Measurements from ENCODE around the gene CD81.

CD81 gene

DNA sequence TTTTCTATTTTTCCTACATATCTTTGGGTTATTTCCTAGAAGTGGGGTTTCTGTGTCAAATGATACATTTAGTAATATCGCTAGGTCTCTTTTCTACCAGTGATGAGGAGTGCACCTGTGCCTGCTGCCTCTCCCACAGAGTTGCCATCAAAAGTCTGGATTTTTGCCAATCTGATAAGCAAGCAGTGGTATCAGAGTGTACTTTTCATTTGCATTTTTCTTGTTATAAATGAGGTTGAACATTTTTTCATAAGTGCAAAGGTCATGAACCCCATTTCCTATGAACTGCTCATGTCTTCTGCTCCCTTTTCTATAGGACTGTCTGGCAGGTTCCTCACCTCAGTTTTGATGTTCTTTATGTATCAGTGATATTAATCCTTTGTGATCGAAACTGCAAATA, 65.5 kb downstream of the CD81 start:
- TF ChIP-seq, protein P1, sequence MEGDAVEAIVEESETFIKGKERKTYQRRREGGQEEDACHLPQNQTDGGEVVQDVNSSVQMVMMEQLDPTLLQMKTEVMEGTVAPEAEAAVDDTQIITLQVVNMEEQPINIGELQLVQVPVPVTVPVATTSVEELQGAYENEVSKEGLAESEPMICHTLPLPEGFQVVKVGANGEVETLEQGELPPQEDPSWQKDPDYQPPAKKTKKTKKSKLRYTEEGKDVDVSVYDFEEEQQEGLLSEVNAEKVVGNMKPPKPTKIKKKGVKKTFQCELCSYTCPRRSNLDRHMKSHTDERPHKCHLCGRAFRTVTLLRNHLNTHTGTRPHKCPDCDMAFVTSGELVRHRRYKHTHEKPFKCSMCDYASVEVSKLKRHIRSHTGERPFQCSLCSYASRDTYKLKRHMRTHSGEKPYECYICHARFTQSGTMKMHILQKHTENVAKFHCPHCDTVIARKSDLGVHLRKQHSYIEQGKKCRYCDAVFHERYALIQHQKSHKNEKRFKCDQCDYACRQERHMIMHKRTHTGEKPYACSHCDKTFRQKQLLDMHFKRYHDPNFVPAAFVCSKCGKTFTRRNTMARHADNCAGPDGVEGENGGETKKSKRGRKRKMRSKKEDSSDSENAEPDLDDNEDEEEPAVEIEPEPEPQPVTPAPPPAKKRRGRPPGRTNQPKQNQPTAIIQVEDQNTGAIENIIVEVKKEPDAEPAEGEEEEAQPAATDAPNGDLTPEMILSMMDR (IDR thresholded peaks at IDR 0.05; ENCODE audit: insufficient read depth, missing control alignments): no peak
- FAIRE-seq (no peak), DNase-seq (ENCODE audit: insufficient read length, low spot score) (no peak)

DNA sequence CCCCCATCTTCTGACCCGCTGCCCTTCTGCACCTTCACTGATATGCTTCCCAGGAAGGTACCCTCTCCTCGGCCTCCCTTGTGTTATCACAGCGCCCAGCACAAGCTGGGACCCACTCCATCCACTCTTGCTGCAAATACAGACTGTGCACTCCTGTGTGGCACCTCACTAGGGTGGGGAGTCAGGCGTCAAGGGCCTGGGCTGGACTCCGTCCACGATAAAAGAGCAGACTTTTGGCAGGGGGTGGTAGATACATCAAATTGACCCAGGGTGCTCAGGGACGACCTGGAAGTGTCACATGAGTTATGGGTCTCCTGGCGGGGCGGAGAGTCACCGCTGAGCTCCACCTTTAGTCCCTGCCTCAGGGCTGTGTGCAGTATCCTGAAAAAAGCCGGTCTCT, 66.3 kb downstream of the CD81 start:
- TF ChIP-seq, protein P1 (IDR thresholded peaks at IDR 0.05; ENCODE audit: insufficient read depth, missing control alignments): no peak
- no peak for FAIRE-seq
- no peak for DNase-seq (ENCODE audit: insufficient read length, low spot score)

DNA sequence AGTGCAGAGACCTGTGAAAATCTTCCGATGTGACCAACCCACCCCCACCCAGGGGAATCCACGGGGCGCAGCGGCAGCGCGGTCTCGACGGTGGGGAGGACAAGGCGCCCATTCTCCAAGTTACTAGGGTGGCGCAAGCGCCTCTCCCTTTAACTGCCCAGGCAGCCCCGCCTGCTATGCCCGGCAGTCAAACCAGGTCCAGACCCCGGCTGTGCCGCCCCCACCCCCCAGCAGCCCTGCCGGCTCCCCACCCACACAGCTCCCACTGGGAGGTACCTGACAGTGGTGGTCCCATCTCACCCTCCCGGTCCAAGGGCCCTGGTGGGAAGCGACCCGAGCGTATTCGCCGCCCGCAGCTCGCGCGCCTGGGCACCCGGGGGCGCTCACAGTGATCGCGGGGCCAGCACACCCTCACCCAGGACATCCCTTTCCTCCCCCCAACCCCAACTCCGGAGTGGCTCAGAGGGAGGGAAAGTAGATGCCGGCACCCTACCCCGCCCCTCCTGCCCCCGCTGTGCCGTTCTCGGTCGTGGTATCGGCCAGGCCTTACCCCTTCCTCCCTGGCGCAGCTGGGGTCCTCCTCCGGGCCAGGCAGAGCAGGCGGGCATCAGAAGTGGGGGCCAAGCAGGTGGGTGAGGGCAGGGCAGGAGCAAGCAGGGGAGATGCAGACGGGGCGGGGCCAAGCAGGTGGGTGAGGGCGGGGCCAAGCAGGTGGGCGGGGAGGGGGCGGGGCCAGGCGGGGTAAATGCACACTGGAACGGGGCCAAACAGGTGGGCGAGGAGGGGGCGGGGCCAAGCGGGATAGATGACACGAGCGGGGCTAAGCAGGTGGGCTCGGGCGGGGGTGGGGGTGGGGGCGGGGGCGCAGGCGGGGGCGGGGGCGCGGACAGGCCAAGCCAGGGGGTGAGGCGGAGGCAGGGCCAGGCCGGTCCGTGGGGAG, 67.0 kb downstream of the CD81 start, which contains the start of gene TRPM5:
TRPM5 (minus strand) TSS at position 634 of the 940 bp plus-strand sequence. CDS start 21,478 bp downstream, outside the sequence.
- TF ChIP-seq, protein P1 (IDR thresholded peaks at IDR 0.05; ENCODE audit: insufficient read depth, missing control alignments): no peak
- FAIRE-seq (no peak), DNase-seq (ENCODE audit: insufficient read length, low spot score) (no peak)

DNA sequence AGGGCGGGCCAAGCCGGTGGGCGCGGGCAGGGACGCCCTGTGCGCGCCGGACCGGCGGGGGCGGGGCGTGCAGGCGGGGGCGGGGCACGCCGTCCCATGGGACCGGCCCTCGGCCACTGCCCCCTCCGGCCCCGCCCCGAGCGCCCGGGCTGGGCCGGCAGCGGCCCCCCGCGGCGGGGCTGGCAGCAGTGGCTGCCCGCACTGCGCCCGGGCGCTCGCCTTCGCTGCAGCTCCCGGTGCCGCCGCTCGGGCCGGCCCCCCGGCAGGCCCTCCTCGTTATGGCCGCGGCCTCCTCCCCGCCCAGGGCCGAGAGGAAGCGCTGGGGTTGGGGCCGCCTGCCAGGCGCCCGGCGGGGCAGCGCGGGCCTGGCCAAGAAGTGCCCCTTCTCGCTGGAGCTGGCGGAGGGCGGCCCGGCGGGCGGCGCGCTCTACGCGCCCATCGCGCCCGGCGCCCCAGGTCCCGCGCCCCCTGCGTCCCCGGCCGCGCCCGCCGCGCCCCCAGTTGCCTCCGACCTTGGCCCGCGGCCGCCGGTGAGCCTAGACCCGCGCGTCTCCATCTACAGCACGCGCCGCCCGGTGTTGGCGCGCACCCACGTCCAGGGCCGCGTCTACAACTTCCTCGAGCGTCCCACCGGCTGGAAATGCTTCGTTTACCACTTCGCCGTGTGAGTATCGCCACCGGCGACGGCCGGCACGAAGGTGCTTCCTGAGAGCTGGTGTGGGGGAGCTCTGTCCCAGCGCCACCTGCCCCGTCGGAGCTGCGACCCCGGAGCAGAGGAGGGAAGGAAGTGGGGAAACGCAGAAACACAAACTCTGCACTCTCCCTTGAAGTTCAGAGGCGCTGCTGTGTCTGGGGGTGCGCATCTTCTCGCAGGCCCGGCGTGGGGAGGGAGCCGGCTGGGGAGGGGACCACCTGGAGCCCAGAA, 68.0 kb downstream of the CD81 start, which contains the start of gene KCNQ1:
KCNQ1 (plus strand) TSS at position 188 of the 925 bp plus-strand sequence; CDS start at position 279, 91 bp downstream.
- no peak for DNase-seq (ENCODE audit: insufficient read length, low spot score)
- TF ChIP-seq, protein P1 (IDR thresholded peaks at IDR 0.05; ENCODE audit: insufficient read depth, missing control alignments): no peak
- no peak for FAIRE-seq

DNA sequence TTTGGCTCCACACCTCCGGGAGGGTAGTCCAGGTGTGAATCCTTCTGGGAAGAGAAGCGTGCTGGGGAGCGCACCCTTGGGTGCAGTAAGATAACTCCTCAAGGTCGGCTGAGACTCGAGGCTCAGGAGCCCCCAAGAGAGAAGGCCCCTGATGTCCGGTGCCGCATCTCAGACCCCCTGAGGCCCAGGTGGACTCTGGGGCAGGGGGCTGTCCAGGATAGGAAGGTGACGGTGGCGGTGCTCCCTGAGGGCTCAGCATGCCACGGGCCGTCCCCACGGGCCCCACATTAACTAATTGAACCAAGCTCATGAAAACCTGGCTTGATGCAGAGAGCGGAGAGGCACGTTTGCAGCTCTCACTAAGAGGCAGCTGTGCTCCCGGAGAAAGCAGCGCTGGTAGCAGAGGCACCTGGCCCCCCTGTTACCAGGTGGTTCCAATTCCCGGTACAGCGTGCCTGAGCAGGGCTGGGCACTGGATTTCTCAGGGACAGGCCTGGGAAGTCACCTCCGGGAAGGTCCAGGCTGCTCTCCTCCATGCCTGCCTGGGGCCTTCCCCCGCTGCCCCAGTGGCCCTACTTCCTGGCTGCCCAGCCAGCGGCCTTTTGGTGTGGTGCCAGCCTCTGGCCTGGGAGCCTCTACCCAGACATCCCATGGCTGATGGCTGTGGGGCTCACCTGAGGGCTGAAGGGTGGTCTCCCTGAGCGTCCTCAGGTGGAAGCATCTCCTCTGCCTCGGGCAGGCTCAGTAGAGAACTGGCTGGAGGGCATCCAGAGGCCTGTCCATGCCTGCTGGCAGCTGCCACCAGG, 68.8 kb downstream of the CD81 start:
- DNase-seq (ENCODE audit: insufficient read length, low spot score) (no peak), FAIRE-seq (no peak)
- TF ChIP-seq, protein P1 (IDR thresholded peaks at IDR 0.05; ENCODE audit: insufficient read depth, missing control alignments): no peak

DNA sequence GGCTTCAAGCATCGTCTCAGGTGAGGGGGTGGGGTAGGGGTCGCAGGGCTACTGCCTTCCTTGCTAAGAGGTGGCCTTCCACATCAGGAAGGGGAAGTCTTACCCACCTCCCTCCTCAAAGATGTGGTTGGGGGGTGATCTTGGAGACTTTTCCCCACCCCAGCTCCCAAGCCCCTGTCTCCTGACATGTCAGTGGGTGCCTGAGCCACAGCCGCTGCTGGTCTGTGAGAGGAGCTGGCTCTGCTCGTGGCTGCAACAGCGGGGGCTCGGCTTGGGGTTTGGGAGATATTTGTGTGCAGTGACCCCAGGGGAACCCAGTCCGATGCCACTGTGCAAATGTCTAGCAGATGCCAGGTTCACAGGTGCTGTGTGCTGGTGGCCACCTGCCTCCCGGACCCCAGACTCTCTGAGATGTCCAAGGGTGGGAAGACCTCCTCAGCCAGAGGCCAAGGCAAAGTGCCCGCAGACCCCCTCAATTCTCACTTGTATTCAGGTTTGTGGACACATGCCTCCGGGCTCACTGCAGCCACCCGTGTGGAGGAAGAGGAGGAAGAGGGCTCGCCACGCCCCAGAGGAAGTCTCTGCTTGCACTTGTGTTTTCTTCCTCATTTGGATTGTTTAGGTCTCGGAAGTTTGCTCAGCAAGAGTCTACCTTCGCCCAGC, 69.6 kb downstream of the CD81 start:
- no peak for FAIRE-seq
- DNase-seq (ENCODE audit: insufficient read length, low spot score): no peak
- TF ChIP-seq, protein P1 (IDR thresholded peaks at IDR 0.05; ENCODE audit: insufficient read depth, missing control alignments): no peak
